ENCODE measurements around the gene CIPC. TPM values are rescaled to one million over a fixed set of nuclear protein-coding genes. Genes with fewer than 3 reads are reported as not detected.

CIPC gene
- total and polyA plus RNA-seq, 9 of the 15 experiments (the other 6 are each of a cell fraction or from before 2014, with no cell fraction given) = 5.0 to 16.9 (median 10.7) TPM

- TF ChIP-seq RCOR1 (IDR thresholded peaks at IDR 0.05; ENCODE audit: borderline replicate concordance in 1 of 2, low read depth in 2 of 2, low read length in 2 of 2) (no peak), POLR2H (tag; IDR thresholded peaks at IDR 0.05; ENCODE audit: low read depth) (no peak), SMARCC2 (IDR thresholded peaks at IDR 0.05; ENCODE audit: low read depth) (no peak), NCOA6 (IDR thresholded peaks at IDR 0.05) (no peak), ARID3A (IDR thresholded peaks at IDR 0.05; ENCODE audit: borderline replicate concordance, low read depth, low read length) (no peak), ZNF584 (CRISPR knock-in tag; IDR thresholded peaks at IDR 0.05; ENCODE audit: low read depth) (no peak), SIN3A (IDR thresholded peaks at IDR 0.05; ENCODE audit: borderline replicate concordance in 2 of 2, control insufficient read depth in 1 of 2, low read depth in 2 of 2, low read length in 2 of 2) (0 out of 4 replicates have a peak, but pooled peaks of 1 of the 2 experiments have one; percentile 6), KAT7 (CRISPR knock-in tag; IDR thresholded peaks at IDR 0.05; ENCODE audit: borderline replicate concordance) (peak; percentile 62; the same call in 1 of the 2 replicates), EHMT2 (IDR thresholded peaks at IDR 0.05) (no peak), CREB3 (tag; conservative IDR thresholded peaks at IDR 0.05; ENCODE audit: low read depth) (no peak), STAT5B (CRISPR knock-in tag; IDR thresholded peaks at IDR 0.05) (no peak), CHCHD3 (CRISPR knock-in tag; IDR thresholded peaks at IDR 0.05) (no peak)
Observed at GRCh38 chr14:77098529-77099353, 683 bp downstream of the CIPC start (continued).
